ENCODE data around the gene GPR108.

GPR108 gene

GRCh38 chr19:6707011-6707657 lies 30.2 kb downstream of the GPR108 start:
- no peak for DNase-seq (ENCODE audit: low read depth)

GRCh38 chr19:6706633-6706958 lies 30.8 kb downstream of the GPR108 start:
- no peak for DNase-seq (ENCODE audit: low read depth)

- DNase-seq (ENCODE audit: low read depth): no peak
These were observed 31.3 kb downstream of the GPR108 start for GRCh38 chr19:6705931-6706632.

GRCh38 chr19:6700586-6701316 lies 36.6 kb downstream of the GPR108 start:
- no peak for DNase-seq (ENCODE audit: low read depth)

GRCh38 chr19:6699935-6700334 lies 37.4 kb downstream of the GPR108 start:
- DNase-seq (ENCODE audit: low read depth): no peak

- DNase-seq (ENCODE audit: low read depth): no peak
These were observed 40.1 kb downstream of the GPR108 start for GRCh38 chr19:6697291-6697690.

GRCh38 chr19:6696239-6696820 lies 41.0 kb downstream of the GPR108 start:
- DNase-seq (ENCODE audit: low read depth): no peak

GRCh38 chr19:6694147-6694815 lies 43.1 kb downstream of the GPR108 start:
- no peak for DNase-seq (ENCODE audit: low read depth)

- DNase-seq (ENCODE audit: low read depth): no peak
These were observed 43.7 kb downstream of the GPR108 start for GRCh38 chr19:6693681-6694080.

- no peak for DNase-seq (ENCODE audit: low read depth)
These were observed 44.3 kb downstream of the GPR108 start for GRCh38 chr19:6693056-6693471.

- no peak for DNase-seq (ENCODE audit: low read depth)
These were observed 45.4 kb downstream of the GPR108 start for GRCh38 chr19:6692027-6692426.

- no peak for DNase-seq (ENCODE audit: low read depth)
These were observed 46.0 kb downstream of the GPR108 start for GRCh38 chr19:6691342-6691741.

- no peak for DNase-seq (ENCODE audit: low read depth)
These were observed 47.1 kb downstream of the GPR108 start for GRCh38 chr19:6690160-6690885.

- no peak for DNase-seq (ENCODE audit: low read depth)
These were observed 50.3 kb downstream of the GPR108 start for GRCh38 chr19:6687114-6687513.

- no peak for DNase-seq (ENCODE audit: low read depth)
These were observed 50.8 kb downstream of the GPR108 start for GRCh38 chr19:6686628-6686975.

GRCh38 chr19:6685962-6686627 lies 51.3 kb downstream of the GPR108 start:
- no peak for DNase-seq (ENCODE audit: low read depth)

- DNase-seq (ENCODE audit: low read depth): no peak
These were observed 51.9 kb downstream of the GPR108 start for GRCh38 chr19:6685482-6685881.

- no peak for DNase-seq (ENCODE audit: low read depth)
These were observed 53.4 kb downstream of the GPR108 start for GRCh38 chr19:6683971-6684370.

GRCh38 chr19:6682607-6683128 lies 54.7 kb downstream of the GPR108 start:
- DNase-seq (ENCODE audit: low read depth): no peak

GRCh38 chr19:6680141-6680540 lies 57.2 kb downstream of the GPR108 start:
- DNase-seq (ENCODE audit: low read depth): no peak
